Mesenchymal stem cell (in vitro differentiated cells and primary cell): ENCODE results near the gene SPRYD4.
A peak's percentile ranks its signal among the peaks of the same experiment; 100 is the strongest.

Experiments used
- DNase-seq: peaks from one replicate; pipeline ENCODE4 v3.0.0-alpha.2; 2013
- H2AFZ ChIP-seq: one replicate; pipeline ENCODE4 v1.6.1; 2013; ENCODE audit warnings: low read depth, mild to moderate bottlenecking, control low read depth, inconsistent platforms, low read length, moderate library complexity
- H2AK5ac ChIP-seq: 2 replicates; pipeline ENCODE4 v1.6.1; 2013; ENCODE audit warnings: low read length, moderate library complexity, mild to moderate bottlenecking, inconsistent platforms; ENCODE audit not compliant: severe bottlenecking
- H2BK120ac ChIP-seq: one replicate; pipeline ENCODE4 v1.6.1; 2013; ENCODE audit warnings: low read depth, mild to moderate bottlenecking, inconsistent platforms, low read length, moderate library complexity
- H2BK12ac ChIP-seq, 2 experiments: one replicate each; pipeline ENCODE4 v1.6.1; 2013; ENCODE audit warnings: inconsistent platforms in 2 of 2, low read length in 2 of 2, mild to moderate bottlenecking in 2 of 2, moderate library complexity in 2 of 2, control low read depth in 1 of 2
- H2BK15ac ChIP-seq: one replicate; pipeline ENCODE4 v1.6.1; 2013; ENCODE audit warnings: mild to moderate bottlenecking, low read depth, inconsistent platforms; ENCODE audit not compliant: poor library complexity, severe bottlenecking
- H2BK5ac ChIP-seq: 2 replicates; pipeline ENCODE4 v1.6.1; 2013; ENCODE audit warnings: low read depth, mild to moderate bottlenecking, low read length, control low read depth, inconsistent platforms; ENCODE audit not compliant: poor library complexity, severe bottlenecking
- H3K14ac ChIP-seq, 2 experiments: one replicate each; pipeline ENCODE4 v1.6.1; 2013; ENCODE audit warnings: inconsistent platforms in 2 of 2, low read length in 2 of 2, control low read depth in 1 of 2, mild to moderate bottlenecking in 1 of 2, moderate library complexity in 1 of 2
- H3K18ac ChIP-seq, 2 experiments: one replicate each; pipeline ENCODE4 v1.6.1; 2013; ENCODE audit warnings: inconsistent platforms in 2 of 2, low read length in 2 of 2, control low read depth in 1 of 2, low read depth in 1 of 2, mild to moderate bottlenecking in 1 of 2
- H3K23ac ChIP-seq, 2 experiments: one replicate each; pipeline ENCODE4 v1.6.1; 2013; ENCODE audit warnings: inconsistent platforms in 2 of 2, low read length in 2 of 2, mild to moderate bottlenecking in 2 of 2, moderate library complexity in 2 of 2, control low read depth in 1 of 2
- H3K27ac ChIP-seq: 2 replicates; pipeline ENCODE4 v1.5.1; 2013; ENCODE audit warnings: mild to moderate bottlenecking, moderate library complexity, low read length, control low read depth, inconsistent platforms; ENCODE audit not compliant: poor library complexity, severe bottlenecking
- H3K27me3 ChIP-seq, 2 experiments: 2 replicates each; pipeline versions ENCODE4 v1.6.1 to v1.7.0; 2013; ENCODE audit warnings: low read length in 2 of 2, mild to moderate bottlenecking in 2 of 2, moderate library complexity in 2 of 2, control low read depth in 1 of 2, inconsistent platforms in 1 of 2; ENCODE audit not compliant: control insufficient read depth in 1 of 2, insufficient read depth in 1 of 2
- H3K36me3 ChIP-seq, 2 experiments: 2 replicates each; pipeline versions ENCODE4 v1.6.1 to v1.7.0; 2013; ENCODE audit warnings: low read length in 2 of 2, control low read depth in 1 of 2, inconsistent platforms in 1 of 2, low read depth in 1 of 2, mild to moderate bottlenecking in 1 of 2; ENCODE audit not compliant: insufficient read depth in 2 of 2, control insufficient read depth in 1 of 2
- H3K4ac ChIP-seq, 2 experiments: one replicate each; pipeline ENCODE4 v1.6.1; 2013; ENCODE audit warnings: inconsistent platforms in 2 of 2, low read length in 2 of 2, mild to moderate bottlenecking in 2 of 2, moderate library complexity in 2 of 2, control low read depth in 1 of 2, low read depth in 1 of 2
- H3K4me1 ChIP-seq: 2 replicates; pipeline ENCODE4 v1.6.1; 2013; ENCODE audit warnings: low read depth, low read length, control low read depth; ENCODE audit not compliant: control insufficient read depth, insufficient read depth
- H3K4me2 ChIP-seq: 2 replicates; pipeline ENCODE4 v1.6.1; 2013; ENCODE audit warnings: low read length, mild to moderate bottlenecking, inconsistent platforms; ENCODE audit not compliant: poor library complexity, severe bottlenecking
- H3K4me3 ChIP-seq, 2 experiments: 2 replicates each; pipeline versions ENCODE4 v1.5.1 to v1.7.0; 2013; ENCODE audit warnings: low read length in 2 of 2, mild to moderate bottlenecking in 2 of 2, control low read depth in 1 of 2, low read depth in 1 of 2; ENCODE audit not compliant: insufficient read depth in 1 of 2
- H3K79me1 ChIP-seq: replicated peaks from 2 replicates; pipeline ENCODE4 v1.6.1; 2013; ENCODE audit warnings: mild to moderate bottlenecking, control low read depth, low read length, inconsistent platforms; ENCODE audit not compliant: poor library complexity, severe bottlenecking
- H3K9ac ChIP-seq: 2 replicates; pipeline ENCODE4 v1.7.0; 2013; ENCODE audit warnings: mild to moderate bottlenecking, low read length, moderate library complexity
- H3K9me3 ChIP-seq: 2 replicates; pipeline ENCODE4 v1.7.0; 2013; ENCODE audit warnings: mild to moderate bottlenecking, low read length; ENCODE audit not compliant: control insufficient read depth
- H4K8ac ChIP-seq: one replicate; pipeline ENCODE4 v1.6.1; 2013; ENCODE audit warnings: inconsistent platforms, mild to moderate bottlenecking, low read length, moderate library complexity
- H4K91ac ChIP-seq: one replicate; pipeline ENCODE4 v1.6.1; 2013; ENCODE audit warnings: mild to moderate bottlenecking, low read length, inconsistent platforms
- WGBS: methylation state at CpG from one replicate; pipeline ENCODE4 v1.1.7; 2013; ENCODE audit warnings: mixed read lengths; 5-methylcytosine and 5-hydroxymethylcytosine counted together

Gene SPRYD4

GRCh38 chr12:56520506-56520905 is 52.1 kb downstream of the SPRYD4 start:
- H2AFZ ChIP-seq: no peak overlapping the region

DNA sequence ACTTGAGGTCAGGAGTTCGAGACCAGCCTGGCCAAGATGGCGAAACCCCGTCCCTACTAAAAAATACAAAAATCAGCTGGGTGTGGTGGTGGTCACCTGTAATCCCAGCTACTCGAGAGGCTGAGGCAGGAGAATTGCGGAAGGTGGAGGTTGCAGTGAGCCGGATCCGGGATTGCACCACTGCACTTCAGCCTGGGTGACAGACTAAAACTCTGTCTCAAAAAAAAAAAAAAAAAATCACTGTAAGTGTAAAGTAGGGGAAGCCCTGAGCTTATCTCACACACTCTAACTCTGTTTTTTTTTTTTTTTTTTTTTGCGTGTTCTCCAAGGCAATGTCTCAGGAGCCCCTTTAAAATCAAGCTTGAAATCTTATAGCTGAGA is 52.8 kb downstream of the SPRYD4 start:
- no peak overlapping the region for H3K23ac ChIP-seq
- H3K9me3 ChIP-seq: no peaks in the 10 kb centered on the region
- peaks cover 8% of the 10 kb centered on the region for H3K4me1 ChIP-seq
- no peak overlapping the region for H2BK15ac ChIP-seq
- H2BK5ac ChIP-seq: no peak overlapping the region
- H2BK120ac ChIP-seq: no peak overlapping the region
- peak overlapping the region; percentile 95 for H3K9ac ChIP-seq
- 83% methylated on average over 1 of the region's 8 CpGs for WGBS
- H3K14ac ChIP-seq: no peak overlapping the region
- no peaks in the 10 kb centered on the region for H3K79me1 ChIP-seq
- no peak for DNase-seq
- H3K4me3 ChIP-seq: peak overlapping the region in 1 of 2 experiments; percentile 84
- H4K91ac ChIP-seq: no peak overlapping the region
- H2BK12ac ChIP-seq: peak overlapping the region in 1 of 2 experiments; percentile 79
- H3K27ac ChIP-seq: peak overlapping the region; percentile 18
- H4K8ac ChIP-seq: no peak overlapping the region
- H3K36me3 ChIP-seq: peaks cover 0 to 5% of the 10 kb centered on the region in 2 experiments
- H3K4ac ChIP-seq: no peak overlapping the region
- no peak overlapping the region for H2AK5ac ChIP-seq
- H3K4me2 ChIP-seq: no peak overlapping the region
- no peak overlapping the region for H2AFZ ChIP-seq
- H3K18ac ChIP-seq: no peak overlapping the region
- no peaks in the 10 kb centered on the region for H3K27me3 ChIP-seq

More at GRCh38 chr12:56520506-56520905, 52.1 kb downstream of the SPRYD4 start:
- Histone ChIP-seq H3K79me1 (no peaks in the 10 kb centered on the region), H4K8ac (no peak overlapping the region), H4K91ac (no peak overlapping the region), H3K14ac (no peak overlapping the region), H3K9ac (peak overlapping the region; percentile 95), H3K27ac (no peak overlapping the region), H2AK5ac (no peak overlapping the region), H3K4me3 (peak overlapping the region in 1 of 2 experiments; percentile 84), H3K36me3 (peaks cover 0 to 5% of the 10 kb centered on the region in 2 experiments), H3K23ac (no peak overlapping the region), H2BK15ac (no peak overlapping the region), H3K4ac (no peak overlapping the region), H3K9me3 (no peaks in the 10 kb centered on the region), H3K18ac (no peak overlapping the region), H3K4me1 (peaks cover 7% of the 10 kb centered on the region), H2BK5ac (no peak overlapping the region), H2BK12ac (no peak overlapping the region), H2BK120ac (no peak overlapping the region), H3K4me2 (no peak overlapping the region), H3K27me3 (no peaks in the 10 kb centered on the region)
- no CpG with 5 or more reads among the region's 1 CpG for WGBS
- peak; percentile 26 for DNase-seq

GRCh38 chr12:56521590-56522371 is 53.4 kb downstream of the SPRYD4 start, which contains the start of gene RBMS2:
TSS of gene RBMS2 (plus strand) at chr12:56521820. CDS start at chr12:56522024, 204 bp downstream.
- H3K9me3 ChIP-seq: no peaks in the 10 kb centered on the region
- no peak within 1 kb of the TSS for H2AFZ ChIP-seq
- peak within 1 kb of the TSS; percentile 29 to 84 for H3K4me3 ChIP-seq
- H4K8ac ChIP-seq: no peak within 1 kb of the TSS
- H3K14ac ChIP-seq: no peak within 1 kb of the TSS
- H2BK15ac ChIP-seq: no peak within 1 kb of the TSS
- peaks cover 8% of the 10 kb centered on the region for H3K4me1 ChIP-seq
- H3K36me3 ChIP-seq: peaks cover 0 to 5% of the 10 kb centered on the region in 2 experiments
- peak within 1 kb of the TSS; percentile 93 for H3K27ac ChIP-seq
- H3K9ac ChIP-seq: peak within 1 kb of the TSS; percentile 95
- H2AK5ac ChIP-seq: peak within 1 kb of the TSS; percentile 66
- no peak within 1 kb of the TSS for H2BK5ac ChIP-seq
- H3K79me1 ChIP-seq: no peaks in the 10 kb centered on the region
- peak within 1 kb of the TSS; percentile 0 to 57 for H3K18ac ChIP-seq
- DNase-seq: peak; percentile 98
- H2BK120ac ChIP-seq: no peak within 1 kb of the TSS
- H4K91ac ChIP-seq: no peak within 1 kb of the TSS
- H3K4me2 ChIP-seq: peak within 1 kb of the TSS; percentile 72
- H3K27me3 ChIP-seq: no peaks in the 10 kb centered on the region
- under 1% methylated on average over 12 of the region's 15 CpGs for WGBS
- H3K23ac ChIP-seq: no peak within 1 kb of the TSS
- H3K4ac ChIP-seq: peak within 1 kb of the TSS in 1 of 2 experiments; percentile 86
- H2BK12ac ChIP-seq: peak within 1 kb of the TSS in 1 of 2 experiments; percentile 92

DNA sequence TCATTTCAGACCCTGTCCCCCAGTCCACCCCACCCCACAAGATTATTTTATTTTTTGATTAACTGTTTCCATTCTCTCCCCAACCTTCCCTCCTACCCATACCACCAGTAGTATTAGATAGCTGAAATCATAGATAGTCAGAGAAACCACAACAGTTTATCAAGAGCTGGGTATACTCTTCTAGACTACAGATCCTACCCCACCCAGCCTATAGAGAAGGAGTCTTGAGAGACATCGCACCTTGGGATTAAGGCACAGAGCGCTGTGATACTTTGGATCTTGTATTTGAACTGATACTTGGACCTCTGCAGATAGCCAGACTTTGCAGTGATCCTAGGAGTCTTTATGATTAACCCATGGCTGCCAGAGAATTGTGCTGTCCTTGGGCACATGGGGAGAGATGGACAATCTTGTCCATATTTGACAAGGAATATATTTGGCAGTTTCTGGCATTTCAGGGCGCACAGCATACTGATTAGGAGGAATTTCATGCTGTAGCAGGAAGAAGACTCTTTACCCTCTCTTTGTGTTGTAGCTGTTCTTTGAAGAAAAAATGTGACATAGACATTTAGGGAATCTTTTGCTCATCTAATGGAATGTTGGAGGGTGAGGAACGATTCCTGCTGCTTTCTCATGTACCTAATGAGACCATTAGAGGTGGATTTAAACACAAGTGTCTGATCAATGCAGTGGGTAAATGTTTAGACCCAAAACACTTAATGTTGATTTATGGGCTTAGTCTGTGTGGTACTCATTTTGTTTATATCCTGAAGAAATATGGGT is 54.2 kb downstream of the SPRYD4 start:
- WGBS: under 1% methylated on average over 4 of the region's 4 CpGs
- no peak overlapping the region for H3K14ac ChIP-seq
- H2BK15ac ChIP-seq: no peak overlapping the region
- no peak overlapping the region for H4K8ac ChIP-seq
- H2BK12ac ChIP-seq: peak overlapping the region in 1 of 2 experiments; percentile 92
- H3K4me3 ChIP-seq: peak overlapping the region; percentile 29 to 84
- H3K4ac ChIP-seq: peak overlapping the region in 1 of 2 experiments; percentile 82
- peak overlapping the region in 1 of 2 experiments; percentile 0 for H3K18ac ChIP-seq
- H3K27ac ChIP-seq: peak overlapping the region; percentile 93
- H2BK120ac ChIP-seq: no peak overlapping the region
- no peak overlapping the region for H2AFZ ChIP-seq
- H3K27me3 ChIP-seq: no peaks in the 10 kb centered on the region
- no peaks in the 10 kb centered on the region for H3K9me3 ChIP-seq
- peaks cover 0 to 5% of the 10 kb centered on the region in 2 experiments for H3K36me3 ChIP-seq
- H2BK5ac ChIP-seq: no peak overlapping the region
- H3K23ac ChIP-seq: no peak overlapping the region
- no peak overlapping the region for H4K91ac ChIP-seq
- H3K4me2 ChIP-seq: peak overlapping the region; percentile 72
- peak overlapping the region; percentile 66 for H2AK5ac ChIP-seq
- H3K9ac ChIP-seq: peak overlapping the region; percentile 95
- H3K4me1 ChIP-seq: peaks cover 8% of the 10 kb centered on the region
- peak; percentile 55 for DNase-seq
- H3K79me1 ChIP-seq: no peaks in the 10 kb centered on the region
